GM03348 (cell line): ENCODE data around the gene P2RX5.
"Not testable (repeated sequence)": the region's sequence is repeated elsewhere in the genome, so short reads cannot be mapped to it uniquely, and the experiment has no call there.

ENCODE experiments used
- DNase-seq: peaks from one replicate; pipeline ENCODE4 v3.0.0; 2012; ENCODE audit warnings: low spot score

The P2RX5 gene

GRCh38 chr17:3695723-3696411 is at the start of gene P2RX5:
Gene P2RX5 (minus strand): TSS chr17:3696155. CDS start chr17:3696005, 150 bp downstream.
- DNase-seq: peak; percentile 62

GRCh38 chr17:3745071-3745470 is 49.1 kb upstream of the P2RX5 start:
- DNase-seq: no peak

- no peak for DNase-seq
Measured at GRCh38 chr17:3744014-3744413, 48.1 kb upstream of the P2RX5 start.

- DNase-seq: no peak
Measured at GRCh38 chr17:3740611-3741073, 44.7 kb upstream of the P2RX5 start.

GRCh38 chr17:3739422-3740124 is 43.6 kb upstream of the P2RX5 start:
- no peak for DNase-seq

GRCh38 chr17:3738562-3739295 is 42.8 kb upstream of the P2RX5 start:
- DNase-seq: no peak

GRCh38 chr17:3735515-3735914 is 39.6 kb upstream of the P2RX5 start:
- DNase-seq: no peak

GRCh38 chr17:3734911-3735276 is 38.9 kb upstream of the P2RX5 start:
- not testable (repeated sequence) for DNase-seq

- DNase-seq: no peak
Measured at GRCh38 chr17:3732210-3732621, 36.3 kb upstream of the P2RX5 start.

GRCh38 chr17:3730881-3731429 is 35.0 kb upstream of the P2RX5 start:
- DNase-seq: no peak

GRCh38 chr17:3729881-3730280 is 33.9 kb upstream of the P2RX5 start:
- no peak for DNase-seq

- not testable (repeated sequence) for DNase-seq
Measured at GRCh38 chr17:3728099-3728498, 32.1 kb upstream of the P2RX5 start.

- DNase-seq: no peak
Measured at GRCh38 chr17:3727041-3727440, 31.1 kb upstream of the P2RX5 start.

GRCh38 chr17:3724378-3725077 is 28.6 kb upstream of the P2RX5 start:
- DNase-seq: peak; percentile 22

GRCh38 chr17:3723556-3724377 is 27.8 kb upstream of the P2RX5 start, which contains the start of gene HASPIN:
Gene HASPIN (plus strand): TSS chr17:3723903. CDS start chr17:3723936, 33 bp downstream.
- peak; percentile 100 for DNase-seq

- DNase-seq: no peak
Measured at GRCh38 chr17:3723188-3723555, 27.2 kb upstream of the P2RX5 start.

GRCh38 chr17:3722716-3723115 is 26.8 kb upstream of the P2RX5 start:
- DNase-seq: peak; percentile 29

GRCh38 chr17:3719265-3719664 is 23.3 kb upstream of the P2RX5 start:
- DNase-seq: no peak

- no peak for DNase-seq
Measured at GRCh38 chr17:3718201-3718600, 22.2 kb upstream of the P2RX5 start.

- DNase-seq: no peak
Measured at GRCh38 chr17:3715296-3715695, 19.3 kb upstream of the P2RX5 start.
